GM19467 (cell line): ENCODE data around the gene TIAM1.

Experiments
- ATAC-seq: cut with Tn5 transposase; IDR thresholded peaks from one replicate; pipeline ENCODE4 v1.9.1; 2021; ENCODE audit warnings: mild to moderate bottlenecking, moderate library complexity; ENCODE audit not compliant: unreplicated experiment

TIAM1 gene

DNA sequence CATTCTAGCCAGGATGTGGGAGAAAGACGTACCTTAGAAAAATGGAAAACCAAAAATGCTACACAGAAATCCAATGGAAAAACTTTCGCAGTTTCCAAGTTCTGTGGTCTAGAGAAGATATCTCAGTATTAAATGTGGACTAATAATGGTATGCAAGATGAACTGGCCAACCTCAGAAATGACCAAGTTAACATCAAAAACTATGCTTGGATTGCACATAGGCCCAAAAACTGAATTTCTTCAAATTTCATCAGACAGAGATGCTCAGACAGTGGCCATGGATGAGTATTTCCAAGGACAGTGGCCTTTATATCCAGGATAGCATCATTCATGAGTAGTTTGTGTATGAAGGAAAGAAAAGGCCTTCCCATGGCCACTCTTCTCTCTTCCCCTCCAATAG is 132.2 kb downstream of the TIAM1 start:
- ATAC-seq = no peak

GRCh38 chr21:31205412-31205811 is 138.6 kb downstream of the TIAM1 start:
- ATAC-seq = no peak

- ATAC-seq = no peak
Observed at GRCh38 chr21:31204801-31205200, 139.3 kb downstream of the TIAM1 start.

DNA sequence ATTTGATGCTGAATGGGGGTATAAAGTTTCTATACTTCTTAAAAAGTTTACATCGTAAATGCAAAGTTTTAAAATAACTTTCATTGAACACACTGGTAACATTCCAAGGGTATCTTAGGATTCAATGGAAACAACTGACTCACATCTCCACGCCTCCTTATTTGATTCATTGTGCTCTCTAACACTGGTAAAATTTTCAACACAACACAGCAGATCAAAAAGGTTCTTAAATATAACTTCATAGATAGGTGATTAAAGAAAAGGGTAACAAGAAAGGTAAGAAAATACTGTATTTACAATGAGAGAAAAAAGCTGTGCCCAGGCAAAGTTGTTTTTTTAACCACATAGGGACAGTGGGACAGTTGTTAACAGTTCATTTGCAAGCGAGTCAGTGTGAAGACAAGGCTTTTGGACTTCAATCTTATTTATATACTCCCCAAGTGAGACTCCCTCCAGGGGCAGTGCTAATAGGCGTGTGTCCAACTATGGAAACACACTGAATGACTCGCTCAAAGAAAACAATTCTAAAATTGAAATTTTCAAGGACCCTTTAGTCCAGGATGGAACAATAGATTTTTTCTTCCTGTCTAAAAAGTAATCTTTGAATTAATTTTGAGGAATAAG is 140.5 kb downstream of the TIAM1 start:
- ATAC-seq = no peak

GRCh38 chr21:31201548-31201947 is 142.5 kb downstream of the TIAM1 start:
- no peak for ATAC-seq

- no peak for ATAC-seq
Observed at GRCh38 chr21:31201144-31201543, 142.9 kb downstream of the TIAM1 start.

GRCh38 chr21:31198575-31198974 is 145.5 kb downstream of the TIAM1 start:
- ATAC-seq = no peak

DNA sequence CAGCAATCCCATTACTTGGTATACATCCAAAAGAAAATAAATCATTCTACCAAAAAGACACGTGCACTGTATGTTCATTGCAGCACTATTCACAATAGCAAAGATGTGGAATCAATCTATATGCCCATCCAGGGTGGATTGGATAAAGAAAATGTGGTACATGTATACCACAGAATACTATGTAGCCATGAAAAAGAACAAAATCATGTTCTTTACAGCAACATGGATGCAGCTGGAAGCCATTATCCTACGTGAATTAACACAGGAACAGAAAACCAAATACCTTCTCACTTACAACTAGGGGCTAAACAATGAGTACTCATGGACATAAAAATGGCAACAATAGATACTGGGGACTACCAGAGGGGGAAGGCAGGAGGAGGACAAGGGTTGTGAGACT is 147.3 kb downstream of the TIAM1 start:
- ATAC-seq = no peak

DNA sequence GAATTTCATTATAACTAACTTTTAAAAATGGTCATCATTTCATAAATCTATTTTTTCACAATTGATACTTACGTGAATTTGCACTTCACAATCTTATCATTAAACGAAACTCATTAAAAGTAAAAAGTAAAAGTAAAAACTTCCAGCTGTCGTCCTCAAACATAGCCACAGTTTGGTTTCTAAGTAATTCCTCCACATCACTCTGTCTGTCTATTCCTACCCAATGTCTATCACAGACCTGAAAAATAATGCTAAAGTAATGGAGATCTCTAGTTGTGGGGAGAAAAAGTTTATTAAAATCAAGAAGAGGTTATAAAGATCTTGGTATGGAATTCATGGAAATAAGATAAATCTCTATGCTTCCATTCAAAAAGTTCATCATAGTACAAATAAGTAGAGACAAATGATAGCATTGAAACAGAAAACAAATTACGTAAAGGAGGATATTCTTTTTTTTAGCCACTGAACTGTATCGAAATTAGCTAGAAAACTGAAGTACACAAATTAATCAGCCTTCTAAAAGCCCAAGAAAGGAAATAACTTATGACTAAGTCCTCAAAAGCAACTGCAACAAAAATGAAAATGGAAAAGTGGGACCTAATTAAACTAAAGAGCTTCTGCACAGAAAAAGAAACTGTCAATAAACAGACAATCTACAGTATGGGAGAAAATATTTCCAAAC is 148.6 kb downstream of the TIAM1 start:
- ATAC-seq = no peak

- no peak for ATAC-seq
Observed at GRCh38 chr21:31194510-31195293, 149.4 kb downstream of the TIAM1 start.

DNA sequence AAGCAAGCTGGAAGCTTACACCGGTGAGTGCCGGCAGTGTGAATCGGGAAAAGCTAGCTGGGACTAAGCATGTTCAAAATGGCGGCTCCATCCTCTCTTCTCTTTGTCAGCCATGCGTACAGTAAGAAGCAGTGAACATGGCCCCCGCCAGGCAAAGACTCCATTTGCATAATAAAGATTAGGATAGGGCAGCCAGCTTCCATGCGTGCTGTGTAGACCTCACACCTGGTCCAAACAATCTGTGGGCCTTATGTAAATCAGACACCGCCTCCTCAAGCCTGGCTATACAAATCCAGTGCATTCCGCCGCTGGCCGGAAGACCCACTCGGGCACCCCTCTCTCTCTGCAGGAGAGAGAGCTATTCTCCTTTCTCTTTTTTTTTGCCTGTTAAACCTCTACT is 150.3 kb downstream of the TIAM1 start:
- no peak for ATAC-seq

GRCh38 chr21:31191553-31191952 is 152.5 kb downstream of the TIAM1 start:
- no peak for ATAC-seq

DNA sequence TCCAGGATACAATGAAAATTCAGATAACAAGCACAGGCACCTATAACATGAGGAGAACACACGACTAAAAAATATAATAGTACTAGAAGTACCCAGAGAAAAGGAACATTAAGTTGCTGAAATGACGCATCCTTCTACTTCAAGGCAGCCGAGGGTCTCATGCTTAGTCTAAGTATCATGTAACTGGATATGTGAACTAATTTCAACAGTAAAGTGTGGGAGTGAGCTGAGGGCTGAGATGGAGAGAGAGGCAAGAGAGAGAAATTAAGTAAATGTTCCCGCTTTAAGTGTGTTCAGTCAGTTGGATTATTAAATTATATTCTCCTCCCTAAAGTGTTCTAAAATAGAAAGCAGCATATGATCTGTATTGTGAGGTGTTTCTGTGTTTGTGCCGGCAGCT is 153.5 kb downstream of the TIAM1 start:
- no peak for ATAC-seq

DNA sequence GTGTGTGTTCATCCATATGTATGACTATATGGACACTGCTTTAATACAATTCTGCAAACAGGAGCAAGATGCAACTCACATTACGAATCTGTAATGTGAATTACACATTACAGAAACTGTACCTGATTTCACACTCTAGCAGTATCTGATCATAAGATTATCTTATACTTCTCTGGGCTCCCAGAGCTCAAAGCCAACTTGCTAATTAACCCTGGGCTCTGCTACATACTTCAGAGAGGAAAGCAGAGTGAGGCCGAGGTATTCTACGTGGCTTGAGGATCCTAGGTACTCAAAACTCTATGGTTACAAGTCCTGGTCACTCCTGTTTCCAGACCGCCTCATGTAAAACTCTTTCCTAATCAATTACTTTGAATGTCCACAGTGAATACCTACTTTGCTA is 156.6 kb downstream of the TIAM1 start:
- ATAC-seq = no peak

DNA sequence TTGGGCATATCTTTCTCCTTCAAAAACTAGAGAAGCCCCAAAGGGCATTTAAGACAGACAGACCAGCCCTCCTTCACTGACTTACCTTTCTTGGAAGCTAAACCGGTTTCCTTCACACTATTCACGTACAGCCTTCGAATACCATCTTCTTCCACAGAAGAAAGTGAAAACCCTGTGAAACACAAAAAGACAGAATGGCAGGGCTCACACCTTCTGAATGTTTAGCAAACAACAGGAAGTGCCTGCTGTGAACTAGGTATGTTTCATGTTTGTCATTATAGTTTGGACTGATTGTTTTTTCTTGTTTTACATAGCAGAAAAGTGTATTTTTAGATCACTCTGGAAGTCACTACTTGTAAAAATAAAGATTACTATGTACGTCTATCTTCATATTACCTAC is 157.1 kb downstream of the TIAM1 start:
- no peak for ATAC-seq

- ATAC-seq = no peak
Observed at GRCh38 chr21:31185663-31186062, 158.4 kb downstream of the TIAM1 start.

DNA sequence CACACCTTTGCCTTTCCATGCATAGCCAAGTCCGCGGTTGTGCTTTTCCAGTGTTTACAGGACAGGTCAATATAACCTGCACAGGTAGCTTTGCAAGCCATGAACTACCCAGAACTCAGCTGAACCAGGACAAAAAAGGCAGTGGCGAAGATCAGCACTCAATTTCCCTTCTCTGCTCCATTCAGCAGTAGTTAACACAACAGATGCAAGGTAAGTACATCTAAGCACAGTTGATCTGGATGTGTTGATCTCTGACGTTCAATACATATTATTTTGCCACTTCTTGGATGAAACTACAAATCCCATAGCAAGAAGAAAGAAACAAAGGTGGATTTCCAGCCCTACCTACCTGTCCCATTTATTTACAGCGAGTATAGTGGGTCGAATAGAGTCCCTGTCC is 159.2 kb downstream of the TIAM1 start:
- no peak for ATAC-seq

DNA sequence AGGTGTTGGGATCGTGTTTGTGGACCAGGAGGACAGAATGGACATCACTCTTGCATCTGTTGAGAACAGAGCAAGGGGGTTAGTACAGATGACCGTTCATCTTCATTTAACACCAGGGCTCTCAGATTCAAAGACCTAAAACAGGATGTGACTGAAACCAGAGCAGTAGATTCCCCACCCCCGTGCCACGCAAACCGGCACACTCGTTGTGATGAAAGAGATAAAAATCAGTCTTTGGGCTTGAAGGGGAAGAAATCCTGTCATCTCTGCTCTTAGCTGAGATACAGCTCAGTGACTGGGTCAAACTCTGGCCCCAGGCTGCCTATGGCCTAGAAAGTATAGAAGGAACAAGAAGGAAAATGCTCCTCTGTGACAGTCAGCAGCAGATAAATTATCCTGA is 159.6 kb downstream of the TIAM1 start:
- ATAC-seq = no peak

DNA sequence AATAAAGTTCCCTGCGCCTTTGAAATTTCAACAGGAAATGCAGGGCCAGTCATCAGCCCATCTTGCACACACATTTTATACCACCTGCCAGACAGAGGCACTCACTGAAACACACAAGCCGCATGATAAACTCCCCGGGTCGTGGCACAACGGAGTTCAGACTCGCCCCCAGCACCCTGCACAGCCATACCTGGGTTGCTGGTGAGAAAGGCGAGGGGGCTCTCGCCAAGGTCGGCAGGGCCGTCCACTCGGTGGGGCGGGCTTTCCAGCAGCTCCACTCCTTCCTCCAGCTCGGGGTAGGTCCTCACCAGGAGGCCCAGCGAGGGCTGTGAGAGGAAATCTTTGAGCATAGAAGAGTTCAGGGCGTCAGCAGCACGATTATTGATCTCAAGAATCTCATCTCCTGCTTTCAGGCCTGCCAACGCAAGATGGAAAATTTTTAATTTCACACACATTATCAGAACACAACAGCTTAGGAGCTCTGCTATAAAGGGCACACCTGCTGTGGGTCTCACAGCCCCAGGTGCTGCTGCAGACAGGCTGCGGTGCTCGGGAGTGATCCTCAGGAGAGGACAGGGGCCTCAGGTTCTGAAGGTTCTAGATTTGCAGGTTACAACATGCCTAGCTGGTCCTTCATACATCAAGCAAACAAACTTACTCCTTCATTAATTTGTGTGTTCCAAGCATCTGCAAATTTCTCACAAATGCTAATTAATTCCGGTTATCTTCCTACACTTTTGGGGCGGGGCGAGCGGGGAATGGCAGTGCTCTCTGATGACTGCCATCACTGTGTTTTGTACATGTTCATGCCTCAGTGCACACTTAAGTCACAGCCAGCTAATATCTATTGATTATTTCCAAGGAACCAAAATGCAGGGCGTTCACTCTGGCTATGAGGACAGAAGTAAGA is 161.6 kb downstream of the TIAM1 start:
- ATAC-seq = no peak

DNA sequence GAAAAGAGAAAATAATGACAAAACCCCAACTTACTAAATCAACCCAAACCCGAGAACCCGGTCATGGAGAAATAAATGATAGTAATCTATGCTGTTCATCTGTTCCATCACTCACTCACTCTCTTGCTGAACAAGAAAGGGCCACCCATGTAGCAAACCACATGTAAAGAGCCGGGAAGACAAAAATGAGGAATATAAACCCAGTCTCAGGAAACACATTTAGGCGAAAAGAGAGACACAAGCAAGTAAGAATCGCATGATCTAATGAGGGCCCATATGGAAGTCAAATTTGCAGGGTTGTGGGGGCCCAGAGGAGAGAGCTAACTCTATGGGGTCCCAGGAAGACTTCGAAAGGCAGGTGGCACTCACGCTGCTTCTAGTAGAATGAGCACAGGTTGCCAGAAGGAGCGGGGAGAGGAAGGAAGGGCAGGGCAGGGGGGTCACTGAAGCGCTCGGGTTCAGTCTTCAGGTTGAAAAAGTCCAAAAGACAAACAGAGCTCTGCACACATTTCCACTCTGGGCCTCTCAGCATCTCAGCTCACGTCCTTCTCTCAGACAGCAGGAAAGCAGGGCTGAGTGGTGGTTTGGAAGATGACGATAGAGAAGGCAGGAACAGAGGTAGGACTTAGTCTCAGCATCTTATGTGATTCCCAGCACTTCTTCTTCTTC is 162.8 kb downstream of the TIAM1 start:
- ATAC-seq = no peak
